GM18861 (cell line): Measurements from ENCODE around the gene WDR20.
"Not testable (repeated sequence)": the region's sequence is repeated elsewhere in the genome, so short reads cannot be mapped to it uniquely, and the experiment has no call there.

Experiments
- ATAC-seq: cut with Tn5 transposase; IDR thresholded peaks from one replicate; pipeline ENCODE4 v1.9.1; 2021; ENCODE audit not compliant: unreplicated experiment

Gene WDR20

DNA sequence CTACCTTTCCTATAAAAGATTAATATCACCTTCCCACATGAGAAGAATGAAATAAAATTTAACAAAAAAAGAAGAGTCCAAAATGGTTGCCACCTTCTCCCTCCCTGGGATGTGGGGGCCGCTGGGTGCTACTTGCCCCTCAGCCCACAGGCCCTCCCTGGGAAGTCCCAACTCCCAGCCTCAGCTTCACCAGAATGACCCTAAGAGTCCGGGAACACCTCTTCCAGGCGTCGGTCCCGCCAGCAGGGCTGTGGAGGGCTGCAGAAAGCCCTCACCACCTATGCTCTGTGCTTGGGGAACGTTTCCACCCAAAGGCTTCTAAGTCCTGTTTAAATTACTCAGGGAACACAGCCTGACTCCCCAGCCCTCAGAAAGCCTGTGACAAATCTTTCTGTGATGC lies 93.4 kb downstream of the WDR20 start:
- no peak for ATAC-seq

DNA sequence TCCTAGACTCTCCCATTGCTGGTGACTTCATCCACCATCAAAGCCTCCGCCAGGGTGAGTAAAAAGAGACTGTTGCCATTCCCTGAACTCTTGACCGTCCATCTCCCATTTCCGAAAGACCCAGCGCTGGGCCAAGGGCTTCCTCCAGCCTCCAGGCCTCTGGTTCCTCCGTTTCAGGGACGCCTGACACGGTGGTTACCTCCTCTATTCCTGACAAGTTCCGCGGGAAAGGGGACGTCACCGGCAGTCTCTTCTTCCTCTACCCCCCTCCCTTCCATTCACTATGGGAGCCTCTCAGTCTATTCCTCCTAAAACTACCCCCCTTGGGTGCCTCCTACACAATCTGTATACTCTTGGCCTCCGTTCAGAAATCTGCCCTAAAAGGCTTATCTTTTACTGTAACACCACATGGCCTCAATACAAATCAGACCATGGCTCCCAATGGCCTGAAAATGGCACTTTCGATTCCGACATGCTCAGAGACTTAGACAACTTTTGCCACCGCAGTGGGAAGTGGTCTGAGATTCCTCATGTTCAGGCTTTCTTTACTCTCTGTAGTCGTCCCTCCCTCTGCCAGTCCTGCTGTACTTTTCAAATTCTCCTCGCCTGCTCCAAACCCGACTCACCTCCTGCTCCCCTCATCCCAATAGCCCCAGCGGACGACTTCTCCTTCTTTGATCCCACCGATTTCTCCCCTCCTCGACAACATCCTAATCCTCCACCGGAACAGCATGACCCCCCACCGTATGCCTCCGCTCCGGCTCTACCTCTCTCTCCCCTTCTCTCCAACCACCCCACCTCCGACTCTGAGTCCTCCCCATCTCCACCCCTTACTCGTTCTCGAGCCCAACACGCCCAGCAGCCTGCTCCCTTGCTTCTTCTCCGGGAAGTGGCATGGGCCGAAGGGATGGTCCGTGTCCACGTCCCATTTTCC lies 94.9 kb downstream of the WDR20 start:
- no peak for ATAC-seq

DNA sequence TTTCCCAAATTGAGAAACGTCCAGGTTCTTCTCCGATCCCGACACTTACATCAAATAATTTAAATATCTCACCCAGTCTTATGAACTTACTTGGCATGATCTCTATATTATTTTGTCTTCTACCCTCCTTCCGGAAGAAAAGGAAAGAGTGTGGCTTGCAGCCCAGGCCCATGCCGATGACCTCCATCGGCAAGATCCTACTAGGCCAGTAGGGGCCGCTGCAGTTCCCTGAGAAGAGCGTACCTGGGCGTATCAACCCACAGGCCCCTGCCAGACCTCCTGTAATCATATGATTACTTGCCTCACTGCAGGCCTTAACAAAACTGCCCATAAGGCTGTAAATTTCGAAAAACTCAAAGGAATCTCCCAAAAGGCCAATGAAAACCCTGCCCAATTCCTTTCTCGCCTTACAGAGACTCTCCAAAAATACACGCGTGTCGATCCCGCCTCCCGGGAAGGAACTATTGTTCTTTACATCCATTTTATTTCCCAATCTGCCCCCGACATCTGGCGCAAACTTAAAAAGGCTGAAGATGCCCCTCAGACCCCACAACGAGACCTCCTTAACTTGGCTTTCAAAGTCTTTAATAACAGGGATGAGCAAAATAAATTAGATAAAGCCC lies 95.7 kb downstream of the WDR20 start:
- ATAC-seq, result no peak

DNA sequence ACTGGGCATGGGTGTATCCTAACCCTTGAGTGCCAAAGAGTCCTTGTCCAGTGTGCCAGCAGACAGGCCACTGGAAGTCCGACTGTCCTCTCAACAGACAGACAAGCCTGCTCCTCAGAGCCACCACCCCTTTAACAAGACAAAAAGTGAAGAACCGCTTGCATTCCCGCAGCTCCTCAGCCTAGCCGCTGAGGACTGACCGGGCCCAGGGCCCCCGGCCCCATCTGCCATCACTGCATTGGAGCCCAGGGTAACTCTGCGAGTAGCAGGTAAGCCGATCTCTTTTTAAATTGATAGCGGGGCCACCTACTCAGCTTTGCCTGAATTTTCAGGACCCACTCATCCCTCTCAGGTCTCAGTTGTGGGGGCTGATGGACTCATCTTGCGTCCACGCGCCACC lies 96.3 kb downstream of the WDR20 start:
- no peak for ATAC-seq

DNA sequence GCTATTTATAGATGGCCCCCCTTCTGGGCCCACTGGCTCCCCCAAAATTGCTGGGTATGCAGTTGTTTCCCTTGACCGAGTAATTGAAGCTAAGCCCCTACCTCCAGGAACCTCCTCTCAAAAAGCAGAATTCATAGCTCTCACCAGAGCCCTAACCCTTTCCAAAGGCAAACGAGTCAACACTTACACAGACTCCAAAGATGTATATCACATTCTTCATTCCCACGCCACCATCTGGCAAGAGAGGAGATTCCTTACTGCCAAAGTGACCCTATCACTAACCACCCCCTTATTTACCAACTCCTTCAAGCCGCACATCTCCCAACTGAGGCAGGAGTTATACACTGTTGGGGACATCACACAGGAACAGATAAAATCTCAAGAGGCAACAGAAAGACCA lies 98.4 kb downstream of the WDR20 start:
- ATAC-seq, result no peak

DNA sequence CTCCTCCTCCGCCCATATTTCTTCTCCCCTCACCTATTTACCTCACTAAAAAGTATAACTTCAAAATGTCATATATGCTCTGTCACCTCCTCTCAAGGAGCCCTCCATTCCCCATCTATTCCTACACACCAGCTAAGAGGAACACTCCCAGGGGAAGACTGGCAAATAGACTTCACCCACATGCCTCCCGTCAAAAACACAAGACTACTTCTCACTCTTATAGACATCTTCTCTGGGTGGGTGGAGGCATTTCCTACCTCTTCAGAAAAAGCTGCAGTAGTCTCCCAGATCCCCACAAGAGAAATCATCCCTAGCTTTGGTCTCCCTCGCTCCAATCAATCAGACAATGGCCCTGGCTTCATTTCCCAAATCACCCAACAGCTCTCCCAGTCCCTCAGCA lies 99.1 kb downstream of the WDR20 start:
- no peak for ATAC-seq

DNA sequence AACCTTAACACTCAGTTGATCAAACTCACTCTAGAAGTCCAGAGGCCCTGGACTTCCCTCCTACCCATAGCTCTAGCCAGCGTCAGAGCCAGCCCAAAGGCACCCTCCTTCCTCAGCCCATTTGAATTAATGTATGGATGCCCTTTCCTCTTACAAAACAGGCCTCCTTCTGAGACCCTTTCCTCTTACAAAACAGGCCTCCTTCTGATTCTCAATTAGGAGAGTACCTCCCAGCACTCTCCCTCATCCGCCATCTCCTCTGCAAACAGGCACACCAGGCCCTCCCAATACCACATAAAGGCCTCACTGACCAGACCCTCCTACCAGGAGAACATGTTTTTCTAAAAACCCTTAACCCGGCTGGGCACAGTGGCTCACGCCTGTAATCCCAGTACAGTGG lies 99.5 kb downstream of the WDR20 start:
- ATAC-seq, result no peak

DNA sequence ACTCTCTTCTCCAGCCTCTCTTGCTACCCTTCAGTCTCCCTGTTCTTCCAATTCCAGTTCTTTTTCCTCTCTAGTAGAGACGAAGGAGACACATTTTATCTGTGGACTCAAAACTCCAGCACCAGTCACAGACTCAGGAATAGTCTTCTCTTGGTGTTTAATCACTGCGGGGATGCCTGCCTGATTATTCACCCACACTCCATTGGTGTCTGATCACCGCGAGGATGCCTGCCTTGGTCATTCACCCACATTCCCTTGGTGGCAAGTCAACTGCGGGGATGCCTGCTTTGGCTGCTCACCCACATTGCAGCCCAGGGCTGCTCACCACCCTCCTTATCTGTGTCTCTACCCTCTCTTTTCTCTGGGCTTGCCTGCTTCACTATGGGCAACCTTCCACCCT lies 100.8 kb downstream of the WDR20 start:
- not testable (repeated sequence) for ATAC-seq

DNA sequence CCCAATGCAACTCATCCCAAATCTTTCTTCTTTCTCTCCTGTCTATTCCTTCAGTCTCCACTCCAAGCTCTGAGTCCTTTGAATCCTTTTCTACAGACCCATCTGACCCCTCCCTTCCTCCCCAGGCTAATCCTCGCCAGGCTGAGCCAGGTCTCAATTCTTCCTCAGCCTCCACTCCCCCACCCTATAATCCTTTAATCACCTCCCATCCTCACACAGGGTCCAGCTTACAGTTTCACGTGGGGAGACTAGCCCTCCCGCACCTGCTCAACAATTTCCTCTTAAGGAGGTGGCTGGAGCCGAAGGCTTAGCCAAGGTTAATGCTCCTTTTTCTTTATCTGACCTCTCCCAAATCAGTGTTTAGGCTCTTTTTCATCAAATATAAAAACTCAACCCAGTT lies 101.5 kb downstream of the WDR20 start:
- no peak for ATAC-seq

DNA sequence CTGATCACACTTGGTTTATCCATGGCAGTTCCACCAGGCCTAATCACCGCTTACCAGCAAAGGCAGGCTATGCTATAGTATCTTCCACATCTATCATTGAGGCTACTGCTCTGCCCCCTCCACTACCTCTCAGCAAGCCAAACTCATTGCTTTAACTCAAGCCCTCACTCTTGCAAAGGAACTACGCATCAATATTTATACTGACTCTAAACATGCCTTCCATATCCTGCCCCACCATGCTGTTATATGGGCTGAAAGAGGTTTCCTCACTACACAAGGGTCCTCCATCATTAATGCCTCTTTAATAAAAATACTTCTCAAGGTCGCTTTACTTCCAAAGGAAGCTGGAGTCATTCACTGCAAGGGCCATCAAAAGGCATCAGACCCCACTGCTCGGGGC lies 104.1 kb downstream of the WDR20 start:
- not testable (repeated sequence) for ATAC-seq

DNA sequence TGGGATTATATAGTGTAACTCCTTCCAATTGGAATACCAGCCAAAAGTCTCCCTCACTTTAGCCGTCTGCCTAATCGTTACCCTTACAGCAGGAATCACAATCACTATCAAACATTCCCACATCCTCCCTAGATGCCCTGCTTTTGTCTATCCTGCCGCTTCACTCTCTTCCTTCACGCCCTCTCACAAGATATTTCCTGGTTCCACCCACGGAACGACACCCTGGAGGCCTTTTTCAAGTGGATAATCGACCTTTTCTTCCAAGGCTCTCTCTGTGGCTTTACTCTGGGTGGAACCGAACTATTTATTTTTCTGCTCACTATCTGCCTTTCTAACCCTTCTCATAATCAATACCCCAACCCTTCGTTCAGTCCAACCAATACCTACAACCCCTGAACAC lies 106.4 kb downstream of the WDR20 start:
- no peak for ATAC-seq

DNA sequence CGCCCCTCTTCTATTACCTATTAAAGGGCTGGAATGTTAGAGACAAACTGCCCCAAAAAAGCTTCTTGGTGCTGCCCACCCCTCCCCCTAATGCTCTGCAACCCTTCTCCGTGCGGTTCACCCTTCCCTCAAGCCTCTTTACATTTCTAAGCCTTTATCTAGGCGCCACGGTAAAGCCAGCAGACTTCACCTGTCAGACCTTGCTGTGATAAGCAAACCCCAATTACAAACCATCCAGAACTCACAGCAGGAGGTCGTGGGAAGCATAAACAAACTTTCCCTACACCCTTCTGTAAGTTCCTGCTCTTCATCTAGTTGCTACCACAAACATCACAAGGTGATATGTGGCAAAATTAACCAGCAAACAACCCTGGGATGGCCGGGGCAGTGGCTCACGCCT lies 108.4 kb downstream of the WDR20 start:
- no peak for ATAC-seq

DNA sequence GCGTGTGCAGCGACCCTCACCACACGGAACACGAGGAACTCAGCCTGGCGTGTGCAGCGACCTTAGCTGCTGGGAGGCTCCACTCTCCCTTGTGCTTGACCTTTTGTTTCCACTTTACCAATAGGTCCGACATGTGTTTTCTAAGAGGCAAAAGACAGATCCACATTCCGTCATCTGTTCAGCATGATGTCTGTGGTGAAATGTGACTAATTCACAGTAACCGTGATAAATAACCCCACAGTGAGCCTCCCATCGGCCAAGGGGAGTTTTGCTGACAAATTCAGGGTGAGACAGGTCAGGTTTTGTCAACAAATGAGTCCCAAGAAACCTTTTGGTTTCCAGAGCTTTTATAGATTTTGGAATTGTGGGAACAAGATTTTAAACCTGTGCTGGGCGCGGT lies 109.3 kb downstream of the WDR20 start:
- ATAC-seq, result no peak

DNA sequence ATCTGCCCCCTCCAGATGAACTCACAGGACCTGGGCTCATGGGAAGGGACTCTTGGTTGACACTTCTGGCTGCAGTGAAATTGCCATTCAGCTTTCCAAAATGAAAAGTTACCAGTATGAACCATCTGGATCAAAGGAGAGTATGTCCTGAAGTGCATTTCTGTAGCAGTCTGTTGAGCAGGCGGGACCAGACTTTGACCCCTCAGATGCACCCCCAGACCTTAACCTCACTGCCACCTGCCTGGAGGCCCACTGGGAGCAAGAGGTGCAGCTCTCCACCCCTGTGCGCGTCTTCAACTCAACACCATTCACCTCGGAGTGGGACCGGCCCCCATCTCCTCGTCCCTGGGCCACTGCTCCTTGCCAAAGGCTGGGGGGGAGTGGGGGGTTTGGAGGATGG lies 110.3 kb downstream of the WDR20 start:
- no peak for ATAC-seq

DNA sequence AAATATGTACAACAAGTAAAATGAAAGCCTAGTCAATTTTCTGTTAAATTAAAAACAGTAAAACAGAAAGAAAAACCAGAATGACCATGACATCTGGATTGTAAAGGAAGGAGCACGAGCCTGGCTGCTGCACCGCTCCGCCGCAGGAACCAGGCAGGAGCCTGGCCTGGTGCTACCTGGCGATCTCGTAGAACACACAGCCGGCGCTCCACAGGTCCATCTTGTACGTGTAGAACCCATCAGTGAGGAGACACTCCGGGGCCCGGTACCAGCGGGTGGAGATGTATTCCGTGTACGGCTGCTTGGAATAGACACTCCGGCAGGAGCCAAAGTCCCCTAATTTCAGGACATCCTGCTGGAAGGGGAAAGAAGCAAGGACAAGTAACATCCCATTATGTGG lies 110.9 kb downstream of the WDR20 start:
- ATAC-seq, result no peak

DNA sequence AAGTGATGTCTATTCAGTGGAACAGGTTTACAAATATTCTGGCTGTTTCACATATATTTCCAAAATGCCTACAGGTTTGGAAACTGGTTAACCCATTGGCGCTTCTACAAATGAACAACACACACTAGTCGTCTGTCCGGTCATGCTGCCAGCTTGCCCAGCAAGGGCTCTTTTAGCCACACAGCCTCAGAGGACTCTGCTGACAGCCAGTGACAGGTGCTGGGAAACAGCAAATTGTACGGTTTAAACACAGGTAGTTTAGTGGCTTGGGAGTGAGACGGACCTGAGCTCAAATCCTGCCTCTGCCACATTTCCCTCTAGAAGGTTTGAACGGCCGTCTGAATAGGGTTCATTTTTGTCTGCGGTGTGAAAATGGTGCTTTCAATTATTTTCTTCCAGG lies 111.5 kb downstream of the WDR20 start:
- ATAC-seq, result no peak

DNA sequence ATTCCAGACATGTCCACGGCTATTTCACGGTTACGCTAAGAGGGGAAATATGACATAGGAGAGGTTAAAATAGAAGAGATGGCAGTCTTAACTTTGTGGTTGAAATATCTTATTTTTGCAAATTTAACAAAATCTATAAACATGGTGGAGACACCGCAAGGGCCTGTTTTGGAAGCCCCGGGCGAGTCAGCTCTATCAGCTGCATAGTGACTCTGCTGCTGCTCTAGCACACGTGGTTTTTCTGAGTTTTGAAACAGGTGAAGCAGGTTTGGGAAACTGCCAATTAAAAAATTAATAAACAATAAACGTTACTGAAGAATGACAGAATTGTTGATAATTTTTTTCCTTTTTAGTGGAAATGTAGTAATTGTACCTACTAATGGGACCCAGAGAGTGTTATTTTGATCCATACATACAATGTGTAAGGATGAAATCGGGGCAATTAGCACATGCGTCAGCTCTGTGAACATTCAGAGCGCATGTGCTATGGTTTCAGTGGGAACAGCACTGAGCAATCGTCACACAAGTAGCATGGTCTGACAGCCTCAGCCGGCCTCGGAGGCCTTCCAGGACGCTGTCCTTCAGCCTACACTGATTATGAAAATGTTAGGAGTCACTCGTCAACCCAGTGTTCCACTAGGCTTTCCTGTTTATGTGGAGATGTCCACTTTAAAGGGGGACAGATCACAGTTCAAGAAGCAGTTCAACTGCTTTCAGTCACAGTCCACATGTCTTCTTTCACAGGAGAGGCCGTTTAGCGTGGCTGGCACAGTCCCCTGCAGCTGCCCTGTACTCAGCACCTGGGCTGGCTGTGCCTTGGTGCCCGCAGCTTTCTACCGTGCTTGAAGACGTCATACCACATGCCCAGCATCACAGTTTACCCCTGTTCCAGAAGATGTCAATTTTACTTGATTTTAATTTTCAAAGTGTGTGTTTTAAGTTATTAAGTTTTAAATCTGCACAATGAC lies 113.4 kb downstream of the WDR20 start:
- no peak for ATAC-seq

DNA sequence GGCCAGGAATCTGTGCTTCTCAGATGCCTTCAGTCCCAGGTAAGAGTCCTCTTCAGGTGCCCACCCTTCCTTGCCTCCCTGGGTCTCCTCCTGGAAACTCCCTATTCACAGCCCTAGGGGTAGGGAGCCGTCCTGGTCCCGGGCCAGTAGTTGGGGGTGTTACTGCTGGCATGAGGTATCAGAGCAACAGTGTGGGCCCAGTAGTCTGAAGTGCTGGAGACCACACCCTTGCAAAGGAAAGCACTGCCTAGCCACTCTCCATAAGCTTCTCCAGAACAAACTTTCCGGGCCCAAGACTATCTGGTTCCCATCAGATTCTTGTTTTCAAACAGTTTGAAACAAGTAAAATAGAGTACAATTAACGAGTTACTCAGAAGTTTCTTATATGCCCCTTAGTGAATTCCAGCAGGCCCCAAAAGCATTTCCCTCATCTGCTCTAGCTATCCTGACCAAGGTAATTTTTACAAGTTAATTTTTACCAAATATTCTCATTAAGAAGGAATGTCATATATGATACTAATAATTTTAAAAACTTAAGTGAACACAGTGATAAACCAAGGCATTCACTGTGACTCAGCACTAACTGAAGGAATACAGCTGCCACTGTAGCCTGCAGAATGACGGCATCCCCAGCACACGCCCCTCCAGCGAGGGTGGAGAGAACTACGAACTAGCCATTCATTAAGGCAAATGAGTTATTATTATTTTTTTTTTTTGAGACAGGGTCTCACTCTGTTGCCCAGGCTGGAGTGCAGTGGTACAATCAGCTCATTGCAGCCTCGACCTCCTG lies 115.9 kb downstream of the WDR20 start:
- ATAC-seq, result no peak

DNA sequence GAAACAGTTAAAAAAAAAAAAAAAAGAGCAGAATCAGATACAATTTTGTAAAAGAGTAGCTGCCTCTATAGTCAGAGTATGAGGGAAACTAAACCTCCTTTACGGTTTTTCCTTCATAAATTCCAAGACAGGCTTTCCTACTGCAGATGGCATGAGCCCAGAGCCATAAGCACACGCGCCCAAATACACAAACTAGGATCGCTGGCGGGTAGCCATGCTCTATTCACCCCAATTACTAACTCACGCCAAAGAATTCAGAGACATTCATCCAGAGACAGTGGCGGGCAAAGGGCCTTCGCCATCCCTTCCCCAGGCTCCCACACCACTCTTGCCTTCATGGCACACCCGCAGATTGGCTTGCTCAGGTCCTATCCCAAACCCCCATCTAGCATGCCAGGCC lies 117.0 kb downstream of the WDR20 start:
- no peak for ATAC-seq

DNA sequence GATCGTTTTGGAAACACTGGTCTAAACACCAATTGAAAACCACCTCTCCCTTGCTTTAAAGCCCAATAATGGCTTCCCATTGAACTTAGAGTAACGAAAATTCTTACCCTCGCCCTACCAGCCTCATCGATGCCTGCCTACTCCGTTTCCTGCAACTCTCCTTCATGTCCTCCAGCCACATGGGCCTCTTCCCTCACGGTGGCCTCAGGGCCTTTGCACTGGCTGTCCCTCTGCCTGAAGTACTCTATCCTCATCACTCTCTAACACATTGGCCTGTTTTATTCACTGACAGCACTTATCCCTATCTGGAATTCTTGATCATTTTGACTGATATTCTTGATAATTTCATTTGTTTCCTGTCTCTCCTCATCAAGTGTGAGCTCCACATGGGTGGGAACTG lies 118.4 kb downstream of the WDR20 start:
- ATAC-seq, result no peak
